ENCODE data around the gene RNF220. TPM values are rescaled to one million over a fixed set of nuclear protein-coding genes. Genes with fewer than 3 reads are reported as not detected.

RNF220 gene
- polyA plus RNA-seq, 1 donor from 2014 or later = 142 TPM

DNA sequence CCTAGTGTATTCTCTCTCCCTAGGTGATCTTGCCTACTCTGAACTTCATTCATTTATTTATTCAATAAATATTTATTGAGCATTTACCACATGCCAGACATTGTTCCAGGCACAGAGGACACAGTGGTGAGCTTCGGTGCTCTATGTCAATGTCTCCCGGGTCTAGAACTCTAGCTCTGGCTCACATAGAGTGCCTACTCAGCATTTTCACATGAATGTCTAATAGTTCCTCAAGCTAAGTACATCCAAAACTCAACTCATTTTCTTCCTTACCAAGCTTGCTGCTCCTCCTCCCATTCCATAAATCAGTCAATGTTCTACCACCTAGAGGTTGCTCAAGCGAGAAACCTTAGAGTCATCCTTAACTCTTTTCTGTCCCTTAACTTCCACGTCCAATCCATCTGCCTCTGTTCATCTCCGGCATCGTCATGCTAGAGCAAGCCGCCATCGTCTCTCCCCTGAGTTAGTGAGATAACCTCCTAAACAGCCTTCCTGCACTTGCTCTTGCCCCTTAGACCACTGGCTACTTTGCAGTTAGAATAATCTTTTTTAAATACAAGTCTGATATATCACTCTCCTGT lies 201.7 kb downstream of the RNF220 start:
- H2AFZ ChIP-seq (ENCODE audit: low read depth, low read length) = no peak overlapping the region
- H3K36me3 ChIP-seq (ENCODE audit: insufficient read depth, low read length) = no peaks in the 10 kb centered on the region
- H3K4me2 ChIP-seq (ENCODE audit: low read length) = no peak overlapping the region
- H3F3A ChIP-seq (ENCODE audit: insufficient read depth, low read length, poor library complexity, severe bottlenecking) = no peaks in the 10 kb centered on the region
- H3K27me3 ChIP-seq (ENCODE audit: insufficient read depth, low read depth, low read length) = no peaks in the 10 kb centered on the region
- TF ChIP-seq CTCF (IDR thresholded peaks at IDR 0.05; ENCODE audit: poor library complexity, severe bottlenecking) (no peak), SMC3 (conservative IDR thresholded peaks at IDR 0.05; ENCODE audit: poor library complexity) (no peak), TAF1 (IDR thresholded peaks at IDR 0.05; ENCODE audit: low read depth) (no peak)
- H4K20me1 ChIP-seq (ENCODE audit: insufficient read depth) = no peaks in the 10 kb centered on the region
- H3K27ac ChIP-seq (ENCODE audit: low read length) = no peak overlapping the region
- no peaks in the 10 kb centered on the region for H3K9me3 ChIP-seq (ENCODE audit: low read length)
- H3K9ac ChIP-seq (ENCODE audit: low read length) = no peak overlapping the region
- no peaks in the 10 kb centered on the region for H3K9me2 ChIP-seq (ENCODE audit: insufficient read depth, low read length)
- H3K79me2 ChIP-seq (replicated peaks; ENCODE audit: insufficient read depth, low read length) = no peaks in the 10 kb centered on the region
- no peak overlapping the region for H3K4me3 ChIP-seq (ENCODE audit: low read length)

- Histone ChIP-seq H3K27ac (ENCODE audit: low read length) (no peak overlapping the region), H3K79me2 (replicated peaks; ENCODE audit: insufficient read depth, low read length) (no peaks in the 10 kb centered on the region), H3K9me2 (ENCODE audit: insufficient read depth, low read length) (no peaks in the 10 kb centered on the region), H3K36me3 (ENCODE audit: insufficient read depth, low read length) (no peaks in the 10 kb centered on the region), H4K20me1 (ENCODE audit: insufficient read depth) (no peaks in the 10 kb centered on the region), H3K9ac (ENCODE audit: low read length) (no peak overlapping the region), H3F3A (ENCODE audit: insufficient read depth, low read length, poor library complexity, severe bottlenecking) (no peaks in the 10 kb centered on the region), H3K9me3 (ENCODE audit: low read length) (no peaks in the 10 kb centered on the region), H2AFZ (ENCODE audit: low read depth, low read length) (no peak overlapping the region), H3K4me3 (ENCODE audit: low read length) (no peak overlapping the region), H3K4me2 (ENCODE audit: low read length) (no peak overlapping the region), H3K27me3 (ENCODE audit: insufficient read depth, low read depth, low read length) (no peaks in the 10 kb centered on the region)
- TF ChIP-seq RAD21 (conservative IDR thresholded peaks at IDR 0.05) (no peak), CTCF (IDR thresholded peaks at IDR 0.05; ENCODE audit: poor library complexity, severe bottlenecking) (no peak)
Observed at GRCh38 chr1:44608141-44608540, 203.1 kb downstream of the RNF220 start.

- Histone ChIP-seq H3K4me2 (ENCODE audit: low read length) (no peak overlapping the region), H2AFZ (ENCODE audit: low read depth, low read length) (no peak overlapping the region), H3K79me2 (replicated peaks; ENCODE audit: insufficient read depth, low read length) (no peaks in the 10 kb centered on the region), H3F3A (ENCODE audit: insufficient read depth, low read length, poor library complexity, severe bottlenecking) (no peaks in the 10 kb centered on the region), H3K9me2 (ENCODE audit: insufficient read depth, low read length) (no peaks in the 10 kb centered on the region), H3K36me3 (ENCODE audit: insufficient read depth, low read length) (no peaks in the 10 kb centered on the region), H3K9ac (ENCODE audit: low read length) (no peak overlapping the region), H3K9me3 (ENCODE audit: low read length) (no peaks in the 10 kb centered on the region), H3K27ac (ENCODE audit: low read length) (no peak overlapping the region), H3K27me3 (ENCODE audit: insufficient read depth, low read depth, low read length) (no peaks in the 10 kb centered on the region), H4K20me1 (ENCODE audit: insufficient read depth) (no peaks in the 10 kb centered on the region), H3K4me3 (ENCODE audit: low read length) (no peak overlapping the region)
- TF ChIP-seq, protein P1, sequence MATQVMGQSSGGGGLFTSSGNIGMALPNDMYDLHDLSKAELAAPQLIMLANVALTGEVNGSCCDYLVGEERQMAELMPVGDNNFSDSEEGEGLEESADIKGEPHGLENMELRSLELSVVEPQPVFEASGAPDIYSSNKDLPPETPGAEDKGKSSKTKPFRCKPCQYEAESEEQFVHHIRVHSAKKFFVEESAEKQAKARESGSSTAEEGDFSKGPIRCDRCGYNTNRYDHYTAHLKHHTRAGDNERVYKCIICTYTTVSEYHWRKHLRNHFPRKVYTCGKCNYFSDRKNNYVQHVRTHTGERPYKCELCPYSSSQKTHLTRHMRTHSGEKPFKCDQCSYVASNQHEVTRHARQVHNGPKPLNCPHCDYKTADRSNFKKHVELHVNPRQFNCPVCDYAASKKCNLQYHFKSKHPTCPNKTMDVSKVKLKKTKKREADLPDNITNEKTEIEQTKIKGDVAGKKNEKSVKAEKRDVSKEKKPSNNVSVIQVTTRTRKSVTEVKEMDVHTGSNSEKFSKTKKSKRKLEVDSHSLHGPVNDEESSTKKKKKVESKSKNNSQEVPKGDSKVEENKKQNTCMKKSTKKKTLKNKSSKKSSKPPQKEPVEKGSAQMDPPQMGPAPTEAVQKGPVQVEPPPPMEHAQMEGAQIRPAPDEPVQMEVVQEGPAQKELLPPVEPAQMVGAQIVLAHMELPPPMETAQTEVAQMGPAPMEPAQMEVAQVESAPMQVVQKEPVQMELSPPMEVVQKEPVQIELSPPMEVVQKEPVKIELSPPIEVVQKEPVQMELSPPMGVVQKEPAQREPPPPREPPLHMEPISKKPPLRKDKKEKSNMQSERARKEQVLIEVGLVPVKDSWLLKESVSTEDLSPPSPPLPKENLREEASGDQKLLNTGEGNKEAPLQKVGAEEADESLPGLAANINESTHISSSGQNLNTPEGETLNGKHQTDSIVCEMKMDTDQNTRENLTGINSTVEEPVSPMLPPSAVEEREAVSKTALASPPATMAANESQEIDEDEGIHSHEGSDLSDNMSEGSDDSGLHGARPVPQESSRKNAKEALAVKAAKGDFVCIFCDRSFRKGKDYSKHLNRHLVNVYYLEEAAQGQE (IDR thresholded peaks at IDR 0.05; ENCODE audit: borderline replicate concordance) = no peak
- no peak for TF ChIP-seq MXI1 (conservative IDR thresholded peaks at IDR 0.05; ENCODE audit: poor library complexity, severe bottlenecking)
- no peak for TF ChIP-seq POLR2AphosphoS5 (IDR thresholded peaks at IDR 0.05)
- TF ChIP-seq EZH2 (IDR thresholded peaks at IDR 0.05; ENCODE audit: borderline replicate concordance, insufficient read depth, low read length, poor library complexity, severe bottlenecking) = no peak
- TF ChIP-seq TAF1 (IDR thresholded peaks at IDR 0.05; ENCODE audit: low read depth) = no peak
- TF ChIP-seq RAD21 (conservative IDR thresholded peaks at IDR 0.05) = no peak
- no peak for TF ChIP-seq SMC3 (conservative IDR thresholded peaks at IDR 0.05; ENCODE audit: poor library complexity)
- TF ChIP-seq CTCF (IDR thresholded peaks at IDR 0.05; ENCODE audit: poor library complexity, severe bottlenecking) = no peak
- TF ChIP-seq EP300 (conservative IDR thresholded peaks at IDR 0.05; ENCODE audit: poor library complexity, severe bottlenecking) = no peak
Observed at GRCh38 chr1:44609412-44609767, 204.3 kb downstream of the RNF220 start.
